Stimulated activated CD8-positive, alpha-beta memory T cell treated with anti-CD3 and anti-CD28 coated beads, Interleukin-4, amount 100 ng/mL, for 4 hours (primary cell): Measurements from ENCODE around the gene PRPSAP1.
"Not testable (repeated sequence)": the region's sequence is repeated elsewhere in the genome, so short reads cannot be mapped to it uniquely, and the experiment has no call there.

Source experiments
- DNase-seq, 2 donors: peaks; one replicate each; pipeline ENCODE4 v3.0.0-alpha.2; 2020; ENCODE audit warnings: low read depth in 2 of 2, low spot score in 1 of 2

PRPSAP1 gene

GRCh38 chr17:76278268-76278908, 75.3 kb downstream of the PRPSAP1 start:
- no peak for DNase-seq

GRCh38 chr17:76277300-76278267, 76.1 kb downstream of the PRPSAP1 start:
- DNase-seq: no peak

- DNase-seq: no peak
Measured at GRCh38 chr17:76276461-76277299, 77.0 kb downstream of the PRPSAP1 start.

GRCh38 chr17:76276069-76276431, 77.7 kb downstream of the PRPSAP1 start:
- no peak for DNase-seq

GRCh38 chr17:76275382-76276068, 78.2 kb downstream of the PRPSAP1 start:
- no peak for DNase-seq

- no peak for DNase-seq
Measured at GRCh38 chr17:76274112-76274956, 79.4 kb downstream of the PRPSAP1 start.

GRCh38 chr17:76273445-76274111, 80.1 kb downstream of the PRPSAP1 start:
- no peak for DNase-seq

GRCh38 chr17:76272541-76273444, 80.9 kb downstream of the PRPSAP1 start:
- no peak for DNase-seq

- peak; percentile 58 to 76 for DNase-seq
Measured at GRCh38 chr17:76271669-76272540, 81.8 kb downstream of the PRPSAP1 start.

- no peak for DNase-seq
Measured at GRCh38 chr17:76270770-76271668, 82.7 kb downstream of the PRPSAP1 start.

- no peak for DNase-seq
Measured at GRCh38 chr17:76270127-76270592, 83.6 kb downstream of the PRPSAP1 start.

GRCh38 chr17:76268991-76269981, 84.4 kb downstream of the PRPSAP1 start:
- no peak for DNase-seq

- peak; percentile 49 to 57 for DNase-seq
Measured at GRCh38 chr17:76268015-76268749, 85.5 kb downstream of the PRPSAP1 start.

GRCh38 chr17:76267581-76268001, 86.1 kb downstream of the PRPSAP1 start:
- DNase-seq: not testable (repeated sequence)
